Islet of Langerhans (tissue), 1 donor: ENCODE results near the gene C1QA.

Experiments used
- FAIRE-seq: peaks from one replicate; lab custom pipeline; 2011; peaks lifted over from hg19 to GRCh38; lab: Jason Lieb, UNC

C1QA gene

GRCh38 chr1:22612671-22613571, 23.5 kb upstream of the C1QA start:
- no peak for FAIRE-seq

DNA sequence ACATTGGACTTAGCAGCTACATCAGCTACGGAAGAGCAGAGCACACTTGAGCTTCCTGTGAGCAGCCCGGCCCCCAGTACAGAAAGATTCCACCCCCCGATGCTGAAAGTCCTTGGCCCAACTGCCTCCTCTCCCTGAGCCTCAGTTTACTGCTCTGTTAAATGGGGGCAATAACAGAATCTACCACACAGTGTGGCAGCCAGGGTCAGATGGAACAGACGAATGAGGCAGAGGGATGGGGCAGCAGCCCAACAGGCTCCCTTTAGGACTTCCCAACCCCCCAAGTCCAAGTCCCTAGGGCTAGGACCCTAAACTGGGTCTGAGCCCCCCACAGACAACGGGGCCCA, 22.9 kb upstream of the C1QA start:
- no peak for FAIRE-seq

GRCh38 chr1:22613951-22614350, 22.5 kb upstream of the C1QA start:
- no peak for FAIRE-seq

DNA sequence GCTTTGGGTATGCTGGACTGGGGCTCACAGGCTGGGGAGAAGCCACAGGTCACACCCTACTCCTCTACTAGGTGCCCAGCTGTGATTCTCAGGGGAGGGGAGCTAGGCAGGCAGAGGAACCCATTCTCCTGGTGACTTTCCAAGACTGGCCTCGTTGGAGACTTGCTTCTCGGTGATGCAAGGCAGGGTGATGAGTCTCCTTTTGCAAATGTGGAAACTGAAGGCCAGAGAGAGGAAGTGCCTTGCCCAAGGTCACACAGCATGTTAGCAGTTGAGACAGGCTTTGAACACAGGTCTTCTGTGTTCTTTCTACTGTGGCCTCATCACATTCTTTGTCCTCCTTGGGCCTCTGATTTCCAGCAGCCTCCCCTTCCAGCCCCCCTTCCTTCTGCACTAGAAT, 20.5 kb upstream of the C1QA start:
- no peak for FAIRE-seq

DNA sequence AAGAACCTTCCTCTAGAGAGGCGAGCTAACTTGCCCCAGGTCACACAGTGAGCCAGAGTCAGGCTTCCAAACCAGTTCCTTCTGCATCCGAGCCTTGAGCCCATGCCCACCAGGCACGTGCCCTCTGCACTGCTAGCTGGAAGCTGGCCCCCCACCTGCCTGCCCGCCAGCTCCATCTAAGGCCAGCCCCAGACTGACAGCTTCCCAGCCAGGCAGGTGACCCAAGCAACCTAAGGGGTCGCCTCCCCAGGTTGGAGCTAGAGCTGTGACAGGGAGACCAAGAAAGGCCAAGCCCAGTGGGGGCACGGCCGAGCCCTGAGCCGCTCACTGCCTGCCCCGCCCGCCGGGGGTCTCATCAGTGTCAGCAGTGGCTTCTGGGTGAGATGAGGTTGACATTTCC, 19.9 kb upstream of the C1QA start:
- FAIRE-seq: no peak

DNA sequence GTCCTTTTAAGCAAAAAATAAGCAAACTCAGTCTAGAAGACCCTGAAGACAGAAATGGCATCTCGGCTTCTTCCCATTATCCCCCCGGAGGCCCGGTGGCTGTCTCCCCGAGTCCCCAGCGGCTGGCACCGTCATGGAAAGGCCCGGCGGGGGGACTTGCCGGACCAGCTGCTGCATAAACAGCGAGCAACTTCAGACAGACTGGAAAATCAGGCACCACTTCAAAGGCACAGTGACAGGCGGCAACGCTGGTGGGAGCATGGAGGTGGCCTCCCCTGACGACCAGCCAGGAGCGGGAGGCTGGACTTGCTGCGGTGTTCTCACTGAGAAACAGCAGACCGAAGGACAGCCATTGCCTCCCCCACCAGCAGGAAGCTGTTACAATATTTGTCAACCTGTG, 18.4 kb upstream of the C1QA start:
- no peak for FAIRE-seq

DNA sequence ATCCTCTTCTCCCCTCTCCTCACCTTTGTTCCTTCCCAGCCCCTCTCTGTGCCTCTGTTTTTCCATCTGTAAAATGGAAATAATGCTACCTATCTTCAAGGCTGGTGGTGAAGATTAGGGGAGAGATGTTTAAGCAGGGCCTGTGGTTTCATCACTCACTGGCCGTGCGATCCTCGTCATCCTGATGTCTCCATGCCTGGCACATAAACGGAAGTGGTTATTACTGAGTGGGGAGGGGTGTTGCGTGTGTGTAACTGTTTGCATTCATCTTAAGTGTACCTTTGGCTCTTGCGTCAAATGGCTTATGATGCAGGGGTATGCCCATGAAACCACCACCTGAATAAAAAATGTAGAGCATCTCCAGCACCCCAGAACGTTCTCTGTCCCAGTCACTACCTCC, 17.2 kb upstream of the C1QA start:
- no peak for FAIRE-seq

DNA sequence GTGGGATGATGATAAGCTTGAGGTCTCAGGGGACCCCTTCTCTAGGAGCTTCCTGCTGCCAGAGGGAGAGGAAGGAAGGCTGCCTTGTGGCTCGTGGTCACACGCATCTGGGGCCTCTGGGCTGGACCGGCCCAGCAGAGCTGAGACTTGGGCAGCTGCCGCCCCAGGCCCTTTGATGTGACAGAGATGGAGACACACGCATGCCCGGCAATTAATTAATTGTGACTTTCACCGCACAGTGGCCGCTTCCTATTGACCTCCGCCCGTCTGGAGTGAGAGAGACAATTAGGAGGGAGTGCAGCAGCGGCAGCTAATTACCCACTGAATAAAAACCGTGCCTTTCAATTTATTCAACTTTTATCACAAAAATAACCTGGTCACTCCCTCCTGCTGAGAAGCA, 16.6 kb upstream of the C1QA start:
- FAIRE-seq: no peak

DNA sequence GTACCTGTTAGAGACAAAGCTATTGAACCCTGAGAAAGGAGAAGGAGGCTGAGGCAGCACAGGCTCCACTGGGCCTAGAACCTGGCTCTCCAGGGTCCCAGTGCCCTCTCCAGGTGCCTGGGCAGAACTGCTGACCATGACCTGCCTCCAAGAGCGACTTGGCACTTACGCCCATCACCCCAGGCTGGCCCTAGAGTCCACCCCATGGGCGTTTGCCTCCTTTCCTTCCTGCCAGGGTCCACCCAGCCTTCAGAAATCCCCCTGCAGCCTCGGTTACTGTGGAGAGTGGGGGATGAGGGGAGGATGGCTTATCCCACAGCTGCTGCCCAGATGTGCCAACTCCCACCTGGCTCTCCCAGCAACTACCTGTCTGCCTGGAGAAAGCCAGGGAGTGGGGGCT, 14.7 kb upstream of the C1QA start:
- no peak for FAIRE-seq

- FAIRE-seq: no peak
These were observed 11.0 kb upstream of the C1QA start for GRCh38 chr1:22625262-22625925.

- FAIRE-seq: no peak
These were observed 9.9 kb upstream of the C1QA start for GRCh38 chr1:22626237-22627157.

GRCh38 chr1:22627331-22627730, 9.1 kb upstream of the C1QA start:
- FAIRE-seq: no peak

- FAIRE-seq: no peak
These were observed 7.6 kb upstream of the C1QA start for GRCh38 chr1:22628698-22629444.

DNA sequence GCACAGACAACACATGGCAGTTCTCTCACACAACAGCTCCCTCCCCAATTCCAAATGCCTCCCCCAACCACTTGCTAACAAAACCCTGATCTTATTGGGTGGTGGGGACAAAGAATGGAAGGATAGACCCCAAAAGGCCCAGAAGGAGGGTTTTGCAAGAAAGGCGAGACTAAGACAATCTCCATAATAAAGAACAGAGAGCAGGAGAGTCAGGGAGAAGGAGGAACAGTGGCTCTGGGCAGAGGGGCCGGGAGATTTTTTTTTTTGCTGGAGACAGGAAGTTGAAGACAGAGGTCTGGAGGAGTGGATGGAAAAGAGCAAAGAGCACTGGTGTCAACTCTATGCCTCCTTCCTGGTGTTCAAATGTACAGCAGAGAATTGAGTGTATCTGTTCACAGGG, 6.5 kb upstream of the C1QA start:
- no peak for FAIRE-seq

GRCh38 chr1:22633697-22634463, 2.5 kb upstream of the C1QA start:
- FAIRE-seq: no peak

- no peak for FAIRE-seq
These were observed 992 bp upstream of the C1QA start for GRCh38 chr1:22635436-22635835.

DNA sequence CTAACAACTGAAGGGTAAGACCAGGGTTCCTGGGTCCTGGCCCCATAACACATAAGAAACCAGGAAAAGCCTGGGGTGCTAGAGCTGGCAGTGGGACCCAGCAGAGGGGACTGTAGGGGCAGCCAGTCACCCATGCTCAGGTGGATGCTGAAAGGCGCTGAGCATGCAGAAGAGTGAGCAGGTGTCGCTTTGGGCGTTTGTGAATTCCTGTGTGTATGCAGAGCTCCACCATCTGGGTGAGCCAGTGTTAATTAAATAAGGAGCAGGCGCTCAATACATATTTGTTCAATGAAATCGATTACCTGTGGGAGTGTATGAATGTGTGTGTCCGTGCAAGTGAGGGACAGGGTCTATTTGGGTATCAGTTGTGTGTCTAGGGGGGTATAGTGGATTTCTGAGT, 499 bp downstream of the C1QA start:
- FAIRE-seq: no peak

GRCh38 chr1:22637907-22638445, 1.5 kb downstream of the C1QA start:
- no peak for FAIRE-seq

- FAIRE-seq: no peak
These were observed 2.2 kb downstream of the C1QA start for GRCh38 chr1:22638476-22639234.

- FAIRE-seq: no peak
These were observed 2.9 kb downstream of the C1QA start for GRCh38 chr1:22639286-22639685.
